ENCODE data around the gene RNF8.

The RNF8 gene

GRCh38 chr6:37362101-37362828 lies 8.5 kb downstream of the RNF8 start:
- DNase-seq, result no peak

GRCh38 chr6:37365791-37366190 lies 12.0 kb downstream of the RNF8 start:
- peak; percentile 14 for DNase-seq

GRCh38 chr6:37366910-37367309 lies 13.1 kb downstream of the RNF8 start:
- no peak for DNase-seq

DNA sequence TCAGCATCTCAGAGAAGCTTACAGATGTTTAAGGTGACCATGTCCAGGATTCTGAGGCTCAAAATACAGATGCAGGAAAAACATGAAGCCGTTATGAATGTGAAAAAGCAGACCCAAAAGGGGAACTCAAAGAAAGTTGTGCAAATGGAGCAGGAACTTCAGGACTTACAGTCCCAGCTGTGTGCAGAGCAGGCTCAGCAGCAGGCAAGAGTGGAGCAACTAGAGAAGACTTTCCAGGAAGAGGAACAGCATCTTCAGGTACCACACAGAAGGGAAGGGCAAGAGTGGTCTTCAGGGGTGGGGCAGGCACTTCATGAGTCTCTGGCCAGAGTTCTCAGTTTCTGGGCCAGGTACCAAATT lies 15.2 kb downstream of the RNF8 start:
- no peak for DNase-seq

DNA sequence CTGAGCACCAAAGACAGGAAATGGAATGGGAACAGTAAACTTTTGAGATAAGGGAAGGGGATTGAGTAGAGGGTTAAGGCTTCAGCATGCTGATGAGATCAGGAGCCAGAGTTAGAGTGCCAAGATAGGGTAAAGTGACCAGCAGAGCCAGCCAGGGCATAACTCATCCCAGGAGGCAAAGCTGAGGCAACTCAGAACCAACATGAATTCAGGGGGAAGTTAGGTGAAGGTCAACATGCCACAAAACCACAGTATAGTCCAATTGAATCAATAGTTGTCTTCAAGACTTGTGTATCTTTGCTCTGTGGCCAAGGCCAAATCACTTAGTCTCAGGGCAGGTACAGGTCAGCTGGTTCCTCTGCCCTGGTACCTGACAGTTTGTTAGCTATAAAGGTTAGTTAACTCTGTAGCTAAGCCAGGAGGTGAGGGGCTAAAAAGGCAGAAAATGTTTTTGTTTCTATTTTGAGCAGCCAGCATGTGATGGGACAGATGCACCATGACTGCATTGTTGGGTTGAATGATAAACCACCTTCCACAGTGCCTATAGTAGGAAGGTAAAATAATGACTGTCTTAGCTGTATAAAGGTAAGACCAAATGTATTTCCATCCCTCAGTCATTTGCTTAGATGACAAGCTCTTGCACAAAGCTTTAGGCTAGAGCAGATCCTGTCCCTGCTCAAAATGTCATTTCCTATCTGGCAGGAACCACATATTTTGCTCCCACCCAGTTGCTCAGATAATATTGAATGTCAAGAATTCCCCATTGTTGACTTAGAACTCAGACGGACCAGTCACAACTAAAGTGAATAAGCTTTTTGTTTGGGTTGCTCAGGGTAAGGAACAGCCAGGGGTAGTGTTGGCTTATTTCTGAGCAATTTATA lies 15.8 kb downstream of the RNF8 start:
- no peak for DNase-seq

DNA sequence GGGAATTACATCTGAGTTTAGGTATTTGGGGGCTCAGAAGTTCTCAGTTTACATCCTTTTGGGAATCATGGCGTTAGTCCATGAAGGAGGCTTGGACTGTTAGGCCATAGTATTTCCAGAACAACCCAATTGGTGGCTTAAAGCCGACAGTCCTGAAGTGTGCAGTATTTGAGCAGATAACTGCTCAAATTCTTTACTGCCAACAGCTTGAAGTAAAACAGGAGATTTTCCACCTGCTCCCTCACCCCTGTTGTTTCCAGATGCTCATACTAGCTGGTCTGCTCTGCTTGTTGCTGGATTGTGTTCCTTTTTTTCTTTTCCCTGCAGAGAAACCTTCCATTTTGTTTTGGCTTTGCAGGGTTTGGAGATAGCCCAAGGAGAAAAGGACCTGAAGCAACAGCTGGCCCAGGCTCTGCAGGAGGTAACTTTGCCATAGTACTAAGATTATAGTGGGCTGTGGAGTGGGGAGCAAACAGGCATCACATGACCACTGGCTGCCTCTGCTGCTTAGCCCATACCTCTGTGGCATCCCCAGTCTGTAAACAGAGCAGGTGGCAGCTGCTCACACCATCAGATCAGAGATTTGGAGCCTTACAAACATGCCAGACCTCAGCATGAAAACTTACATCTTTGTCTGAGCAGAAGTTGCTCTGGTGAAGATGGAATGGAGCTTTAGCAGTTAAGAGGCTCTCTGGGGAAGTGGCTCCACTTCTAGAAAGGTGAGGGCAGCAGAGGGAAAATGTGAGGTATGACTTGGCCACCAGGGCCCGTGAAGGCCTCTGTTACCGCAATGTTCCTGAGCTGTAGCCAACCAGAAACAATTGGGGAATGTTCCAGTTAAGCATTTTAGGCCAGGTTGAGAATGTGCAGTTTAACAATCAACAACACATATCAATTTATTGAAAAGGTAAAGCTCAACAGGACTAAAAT lies 17.6 kb downstream of the RNF8 start:
- DNase-seq, result no peak

- DNase-seq, result no peak
These were observed 18.3 kb downstream of the RNF8 start for GRCh38 chr6:37372116-37372515.

DNA sequence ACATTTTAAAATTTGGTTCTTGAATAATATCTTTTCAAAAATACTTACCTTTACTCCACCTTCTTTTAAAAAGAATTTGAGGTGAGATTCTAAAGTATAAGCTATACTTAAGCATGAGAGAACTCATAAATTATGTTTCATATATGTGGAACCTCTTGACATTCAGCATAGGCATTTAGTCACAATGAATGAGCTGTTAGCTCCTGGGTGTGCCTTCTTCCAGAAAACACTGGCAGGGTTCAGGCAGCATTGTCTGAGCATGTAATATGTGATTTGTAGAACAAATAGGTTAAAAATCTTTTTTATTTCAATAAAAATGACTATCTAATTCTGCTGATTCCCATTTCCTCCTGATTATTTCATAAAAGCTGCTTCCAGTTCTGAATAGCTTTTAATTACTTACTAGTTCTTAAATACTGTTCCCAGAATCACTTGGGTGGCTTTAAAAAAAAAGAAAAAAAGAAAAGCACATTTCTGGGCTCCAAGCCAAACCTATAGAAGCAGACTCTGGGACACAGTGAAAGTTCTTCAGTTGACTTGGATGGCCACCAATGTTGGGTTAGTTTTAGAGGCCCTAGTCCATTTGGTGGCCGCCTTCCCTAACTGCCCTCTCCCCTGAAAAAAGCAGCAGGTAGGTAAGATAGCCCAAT lies 20.2 kb downstream of the RNF8 start:
- DNase-seq, result no peak

GRCh38 chr6:37375376-37375775 lies 21.6 kb downstream of the RNF8 start:
- no peak for DNase-seq

DNA sequence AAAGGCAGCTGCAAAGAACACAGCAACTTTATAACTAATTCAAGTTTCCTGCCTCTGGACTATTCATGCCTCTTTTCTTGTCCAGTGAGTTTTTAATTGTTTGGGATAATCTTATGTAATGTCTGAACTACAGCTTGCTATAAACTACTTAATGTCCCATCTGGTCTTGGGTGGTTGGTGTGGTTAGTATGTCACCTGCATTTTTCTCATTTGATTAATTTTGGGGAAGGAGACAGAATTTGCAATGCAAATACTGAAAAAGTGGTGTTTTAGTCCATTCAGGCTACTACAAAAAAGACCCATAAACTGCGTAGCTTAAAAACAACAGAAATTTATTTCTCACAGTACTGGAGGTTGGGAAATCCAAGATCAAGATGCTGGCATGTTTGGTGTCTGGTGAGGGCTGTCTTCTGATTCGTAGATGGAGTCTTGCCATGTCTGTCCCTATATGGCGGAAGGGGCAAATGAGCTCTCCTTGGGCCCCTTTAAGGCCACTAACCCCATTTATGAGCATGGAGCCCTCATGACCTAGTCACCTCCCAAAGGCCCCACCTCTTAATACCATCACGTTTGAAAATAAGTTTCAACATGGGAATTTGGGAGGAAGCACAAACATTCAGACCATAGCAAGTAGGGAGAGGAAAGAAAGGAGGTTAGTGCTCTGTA lies 22.4 kb downstream of the RNF8 start:
- no peak for DNase-seq

DNA sequence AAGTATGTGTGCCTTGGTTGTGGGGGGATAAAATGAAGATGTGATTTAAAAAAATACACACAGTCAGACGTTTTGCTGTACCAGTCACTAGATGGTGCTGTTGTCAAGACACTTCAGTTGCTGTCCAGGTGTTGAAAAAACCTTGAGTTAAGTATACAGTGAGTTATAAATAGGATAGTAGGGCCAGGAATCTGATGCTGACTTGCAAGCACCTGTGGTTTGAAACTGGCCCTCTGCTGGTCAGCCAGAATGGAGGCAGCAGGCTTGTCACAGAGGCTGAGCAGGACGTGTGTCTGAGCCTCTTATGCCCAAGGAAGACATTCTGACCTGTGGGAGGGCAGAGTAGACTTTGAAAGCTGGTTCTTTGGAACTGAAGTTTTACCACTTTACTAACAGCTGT lies 27.8 kb downstream of the RNF8 start:
- DNase-seq, result peak; percentile 57

GRCh38 chr6:37382994-37383765 lies 29.4 kb downstream of the RNF8 start:
- no peak for DNase-seq

GRCh38 chr6:37388578-37388977 lies 34.8 kb downstream of the RNF8 start:
- DNase-seq, result no peak

DNA sequence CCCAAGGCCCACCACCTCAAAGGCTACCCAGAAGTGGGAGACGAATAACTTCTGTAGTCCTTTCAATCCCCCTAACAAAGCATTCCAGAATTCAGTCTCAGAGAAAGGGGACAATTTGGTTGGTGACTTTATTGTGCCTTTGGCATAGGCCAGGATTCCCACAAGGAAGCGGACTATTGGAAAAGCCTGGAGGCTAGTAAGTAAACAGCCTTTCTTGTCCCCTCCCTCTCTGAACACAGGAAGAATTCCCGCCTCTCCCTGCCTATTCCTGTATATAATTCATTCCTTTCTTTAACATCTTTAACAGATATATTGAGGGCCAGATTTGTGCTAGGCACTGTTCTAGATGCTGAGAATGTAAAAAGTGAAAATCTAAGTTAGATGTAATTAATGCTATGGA lies 36.1 kb downstream of the RNF8 start:
- DNase-seq, result no peak

GRCh38 chr6:37391120-37391519 lies 37.3 kb downstream of the RNF8 start:
- DNase-seq, result no peak

- no peak for DNase-seq
These were observed 39.0 kb downstream of the RNF8 start for GRCh38 chr6:37392821-37393220.

- DNase-seq, result no peak
These were observed 39.7 kb downstream of the RNF8 start for GRCh38 chr6:37393381-37393929.

DNA sequence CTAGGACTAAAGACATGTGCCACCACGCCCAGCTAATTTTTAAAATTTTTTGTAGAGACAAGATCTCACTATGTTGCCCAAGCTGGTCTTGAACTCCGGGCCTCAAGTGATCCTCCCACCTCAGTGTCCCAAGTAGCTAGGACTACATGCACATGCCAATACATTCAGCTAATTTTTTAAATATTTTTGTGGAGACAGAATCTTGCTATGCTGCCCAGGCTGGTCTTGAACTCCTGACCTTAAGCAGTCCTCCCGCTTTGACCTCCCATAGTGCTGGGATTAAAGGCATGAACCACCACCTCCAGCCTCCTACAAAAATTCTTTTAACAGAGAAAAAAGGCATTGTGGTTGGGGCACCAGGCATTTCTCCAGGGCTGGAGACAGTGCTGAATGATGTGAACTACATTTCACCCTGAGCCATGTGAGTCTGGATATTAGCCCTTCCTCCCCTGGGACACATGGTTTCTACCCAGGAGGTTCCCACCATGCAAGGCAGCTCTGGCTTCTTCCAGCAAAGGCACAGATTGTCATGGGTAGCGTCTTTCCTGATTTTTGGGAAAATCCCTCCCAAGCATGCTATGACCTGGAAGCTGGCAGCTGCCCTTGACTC lies 42.9 kb downstream of the RNF8 start:
- no peak for DNase-seq

DNA sequence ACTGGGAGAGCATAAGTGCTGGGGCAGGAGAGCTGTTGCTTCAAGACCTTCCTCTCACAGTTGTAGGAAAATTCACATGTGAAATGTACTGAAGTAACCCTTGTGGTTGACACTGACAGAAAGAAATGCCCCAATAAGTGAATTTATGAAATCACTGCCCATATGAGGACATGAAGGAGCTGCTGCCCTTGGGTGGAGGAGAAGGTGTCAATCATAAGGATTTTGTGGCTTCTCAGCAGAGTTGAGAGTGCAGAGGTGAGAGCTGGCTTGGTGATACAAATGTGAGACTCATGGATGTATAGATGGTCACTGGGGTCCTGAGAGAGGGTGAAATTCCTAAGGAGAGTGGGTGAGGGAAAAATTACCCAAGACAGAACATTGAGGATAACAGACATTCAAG lies 45.3 kb downstream of the RNF8 start:
- no peak for DNase-seq

- DNase-seq, result no peak
These were observed 46.2 kb downstream of the RNF8 start for GRCh38 chr6:37399795-37400490.
